ENCODE results near the gene VSX1. TPM values are rescaled to one million over a fixed set of nuclear protein-coding genes. Genes with fewer than 3 reads are reported as not detected.

Gene VSX1
- polyA plus RNA-seq, 1 donor (not counting 4 experiments of a cell fraction or from before 2014, with no cell fraction given): not detected

DNA sequence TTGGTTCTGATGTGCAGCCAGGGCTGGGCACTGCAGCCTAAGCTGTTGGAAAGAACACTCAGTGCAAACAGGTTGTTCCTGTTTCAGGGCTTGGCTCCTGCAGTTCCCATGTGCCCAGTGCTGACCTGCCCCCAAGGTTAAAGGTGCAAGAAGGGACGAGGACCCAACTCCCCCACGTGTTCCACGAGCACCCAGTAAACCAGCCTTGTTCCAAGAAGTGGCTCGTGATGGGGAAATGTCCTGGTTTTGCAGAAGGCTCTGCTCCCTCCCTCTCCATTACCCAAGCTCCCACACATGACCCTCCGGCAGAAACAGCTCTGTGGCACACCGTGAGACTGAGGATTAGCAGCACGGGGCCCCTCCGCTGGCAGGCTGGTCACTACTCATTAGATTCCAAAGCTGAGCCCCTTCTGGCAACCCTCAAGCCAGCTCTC, 33.4 kb downstream of the VSX1 start:
- no peak for FAIRE-seq
- no peak overlapping the region for H3K9ac ChIP-seq (ENCODE audit: control insufficient read depth, extremely low read depth, insufficient read depth, low read length)
- TF ChIP-seq, protein P1, sequence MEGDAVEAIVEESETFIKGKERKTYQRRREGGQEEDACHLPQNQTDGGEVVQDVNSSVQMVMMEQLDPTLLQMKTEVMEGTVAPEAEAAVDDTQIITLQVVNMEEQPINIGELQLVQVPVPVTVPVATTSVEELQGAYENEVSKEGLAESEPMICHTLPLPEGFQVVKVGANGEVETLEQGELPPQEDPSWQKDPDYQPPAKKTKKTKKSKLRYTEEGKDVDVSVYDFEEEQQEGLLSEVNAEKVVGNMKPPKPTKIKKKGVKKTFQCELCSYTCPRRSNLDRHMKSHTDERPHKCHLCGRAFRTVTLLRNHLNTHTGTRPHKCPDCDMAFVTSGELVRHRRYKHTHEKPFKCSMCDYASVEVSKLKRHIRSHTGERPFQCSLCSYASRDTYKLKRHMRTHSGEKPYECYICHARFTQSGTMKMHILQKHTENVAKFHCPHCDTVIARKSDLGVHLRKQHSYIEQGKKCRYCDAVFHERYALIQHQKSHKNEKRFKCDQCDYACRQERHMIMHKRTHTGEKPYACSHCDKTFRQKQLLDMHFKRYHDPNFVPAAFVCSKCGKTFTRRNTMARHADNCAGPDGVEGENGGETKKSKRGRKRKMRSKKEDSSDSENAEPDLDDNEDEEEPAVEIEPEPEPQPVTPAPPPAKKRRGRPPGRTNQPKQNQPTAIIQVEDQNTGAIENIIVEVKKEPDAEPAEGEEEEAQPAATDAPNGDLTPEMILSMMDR (optimal IDR thresholded peaks at IDR 0.05 in 1 of 3, IDR thresholded peaks at IDR 0.05 in 1 of 3, conservative IDR thresholded peaks at IDR 0.05 in 1 of 3; ENCODE audit: extremely low read depth in 1 of 3, insufficient read depth in 2 of 3, low read length in 3 of 3): no peak
- no peak for TF ChIP-seq EZH2 (IDR thresholded peaks at IDR 0.05; ENCODE audit: low read length)
- no peak overlapping the region for H3K4me3 ChIP-seq (ENCODE audit: control insufficient read depth in 2 of 3, extremely low read depth in 1 of 3, insufficient read depth in 2 of 3, low read depth in 1 of 3, low read length in 3 of 3)
- H3K79me2 ChIP-seq (ENCODE audit: control insufficient read depth, insufficient read depth, low read length): no peaks in the 10 kb centered on the region
- dilution Hi-C loops (cut with MboI; ENCODE audit: extremely low pct_ligation_motif_present, low sequenced_read_pairs): no loop called here
- H4K20me1 ChIP-seq (ENCODE audit: control insufficient read depth, extremely low read depth, insufficient read depth, low read length): peaks cover 3% of the 10 kb centered on the region
- no peaks in the 10 kb centered on the region for H3K36me3 ChIP-seq (ENCODE audit: control insufficient read depth in 2 of 2, extremely low read depth in 1 of 2, insufficient read depth in 2 of 2, low read length in 2 of 2)
- peaks cover 26% of the 10 kb centered on the region for H3K27me3 ChIP-seq (ENCODE audit: control insufficient read depth, extremely low read depth, insufficient read depth, low read length)
- H3K4me2 ChIP-seq (ENCODE audit: control insufficient read depth, extremely low read depth, insufficient read depth, low read depth, low read length): no peak overlapping the region
- no peak overlapping the region for H2AFZ ChIP-seq (ENCODE audit: control insufficient read depth, low read length)
- DNase-seq (ENCODE audit: low read depth, low spot score): no peak
- H3K27ac ChIP-seq (ENCODE audit: control insufficient read depth, insufficient read depth, low read length): no peak overlapping the region
- H3K9me1 ChIP-seq (ENCODE audit: control insufficient read depth, extremely low read depth, insufficient read depth, low read length): no peaks in the 10 kb centered on the region
- H3K4me1 ChIP-seq (ENCODE audit: control insufficient read depth, extremely low read depth, insufficient read depth, low read length): no peaks in the 10 kb centered on the region
- H3K9me3 ChIP-seq (ENCODE audit: control insufficient read depth, low read depth, low read length): no peaks in the 10 kb centered on the region

DNA sequence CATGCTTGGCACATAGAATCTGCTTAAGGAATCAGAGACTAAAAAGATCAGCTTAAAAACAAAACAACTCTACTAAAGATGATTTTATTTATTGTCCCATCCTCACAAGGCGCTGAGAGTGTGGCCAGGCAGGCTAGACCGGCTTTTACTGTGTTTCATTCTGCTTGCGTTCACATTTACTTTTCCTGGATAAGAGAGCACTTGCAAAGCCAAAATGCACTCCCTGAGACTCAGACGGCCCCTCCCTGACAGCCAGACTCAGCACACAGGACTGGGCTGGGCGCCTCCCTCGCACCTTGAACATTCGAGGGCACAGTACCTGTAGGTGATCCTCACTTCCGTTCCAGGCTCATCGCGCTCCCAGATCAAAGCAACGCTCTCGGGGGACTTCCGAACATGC, 34.2 kb downstream of the VSX1 start:
- Histone ChIP-seq H2AFZ (ENCODE audit: control insufficient read depth, low read length) (no peak overlapping the region), H3K36me3 (ENCODE audit: control insufficient read depth in 2 of 2, extremely low read depth in 1 of 2, insufficient read depth in 2 of 2, low read length in 2 of 2) (no peaks in the 10 kb centered on the region), H3K9me3 (ENCODE audit: control insufficient read depth, low read depth, low read length) (no peaks in the 10 kb centered on the region), H3K9me1 (ENCODE audit: control insufficient read depth, extremely low read depth, insufficient read depth, low read length) (no peaks in the 10 kb centered on the region), H3K4me3 (ENCODE audit: control insufficient read depth in 2 of 3, extremely low read depth in 1 of 3, insufficient read depth in 2 of 3, low read depth in 1 of 3, low read length in 3 of 3) (no peak overlapping the region), H3K4me2 (ENCODE audit: control insufficient read depth, extremely low read depth, insufficient read depth, low read depth, low read length) (no peak overlapping the region), H3K27me3 (ENCODE audit: control insufficient read depth, extremely low read depth, insufficient read depth, low read length) (peaks cover 26% of the 10 kb centered on the region), H3K79me2 (ENCODE audit: control insufficient read depth, insufficient read depth, low read length) (no peaks in the 10 kb centered on the region), H4K20me1 (ENCODE audit: control insufficient read depth, extremely low read depth, insufficient read depth, low read length) (peaks cover 3% of the 10 kb centered on the region), H3K27ac (ENCODE audit: control insufficient read depth, insufficient read depth, low read length) (no peak overlapping the region), H3K4me1 (ENCODE audit: control insufficient read depth, extremely low read depth, insufficient read depth, low read length) (no peaks in the 10 kb centered on the region), H3K9ac (ENCODE audit: control insufficient read depth, extremely low read depth, insufficient read depth, low read length) (no peak overlapping the region)
- no peak for DNase-seq (ENCODE audit: low read depth, low spot score)
- dilution Hi-C loops (cut with MboI; ENCODE audit: extremely low pct_ligation_motif_present, low sequenced_read_pairs): no loop called here
- FAIRE-seq: no peak
- TF ChIP-seq, protein P1 (optimal IDR thresholded peaks at IDR 0.05 in 1 of 3, IDR thresholded peaks at IDR 0.05 in 1 of 3, conservative IDR thresholded peaks at IDR 0.05 in 1 of 3; ENCODE audit: extremely low read depth in 1 of 3, insufficient read depth in 2 of 3, low read length in 3 of 3): no peak
- no peak for TF ChIP-seq EZH2 (IDR thresholded peaks at IDR 0.05; ENCODE audit: low read length)
